HG03571 (cell line): ENCODE measurements around the gene ADAMTS4.
A peak's percentile ranks its signal among the peaks of the same experiment; 100 is the strongest.

Source experiments
- ATAC-seq: cut with Tn5 transposase; IDR thresholded peaks from one replicate; pipeline ENCODE4 v1.9.1; 2021; ENCODE audit not compliant: unreplicated experiment

ADAMTS4 gene

DNA sequence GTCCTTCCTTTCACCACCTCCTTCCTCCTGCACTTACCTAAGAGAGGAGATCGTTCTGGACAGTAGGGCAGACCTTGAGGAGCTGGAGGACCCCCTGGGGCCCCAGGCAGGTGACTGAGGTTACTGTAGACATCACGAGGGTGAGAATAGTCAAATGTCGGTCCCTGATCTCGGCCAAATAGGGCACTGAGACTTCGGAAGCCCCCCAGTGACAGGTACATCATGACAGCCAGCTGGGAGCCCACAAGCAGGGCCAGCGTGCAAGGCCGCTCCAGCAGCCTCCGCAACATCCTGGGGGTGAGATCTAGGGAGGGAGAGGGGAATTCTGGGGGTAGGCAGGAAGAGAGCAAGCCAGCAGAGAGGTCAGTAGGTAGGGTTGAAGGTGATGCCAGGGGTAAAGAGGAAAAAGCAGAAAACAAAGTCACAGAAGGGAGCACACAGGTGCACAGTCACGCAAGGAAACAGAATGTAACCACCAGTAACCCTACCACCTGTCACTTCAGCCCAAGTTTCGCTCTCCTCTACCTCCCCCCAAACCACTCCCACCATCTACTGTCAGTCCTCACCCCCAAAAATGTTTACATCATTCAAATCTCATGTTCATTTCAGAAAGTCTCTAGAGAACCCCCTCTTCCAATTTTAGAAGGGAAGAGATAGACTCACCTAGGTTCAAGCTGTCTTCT, 22.9 kb downstream of the ADAMTS4 start:
- no peak for ATAC-seq

DNA sequence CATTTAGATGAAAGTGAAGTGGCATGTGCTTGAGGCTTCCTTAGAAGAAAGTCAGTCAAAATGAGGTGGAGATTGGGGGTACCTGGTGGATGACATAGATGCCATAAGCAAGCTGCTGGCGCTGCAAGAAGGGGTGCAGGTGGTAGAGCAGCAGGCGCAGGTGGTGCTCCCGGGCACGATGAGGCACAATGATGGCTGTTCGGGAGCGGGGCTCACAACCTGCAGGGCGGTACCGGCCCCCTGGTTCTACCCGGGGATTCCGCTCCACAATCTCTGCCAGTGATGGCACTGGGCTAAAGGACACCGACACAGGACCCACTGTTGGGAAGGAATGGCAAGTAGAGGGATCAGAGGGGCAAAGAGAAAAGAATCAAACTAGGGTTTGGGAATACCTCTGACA, 23.9 kb downstream of the ADAMTS4 start:
- ATAC-seq = no peak

DNA sequence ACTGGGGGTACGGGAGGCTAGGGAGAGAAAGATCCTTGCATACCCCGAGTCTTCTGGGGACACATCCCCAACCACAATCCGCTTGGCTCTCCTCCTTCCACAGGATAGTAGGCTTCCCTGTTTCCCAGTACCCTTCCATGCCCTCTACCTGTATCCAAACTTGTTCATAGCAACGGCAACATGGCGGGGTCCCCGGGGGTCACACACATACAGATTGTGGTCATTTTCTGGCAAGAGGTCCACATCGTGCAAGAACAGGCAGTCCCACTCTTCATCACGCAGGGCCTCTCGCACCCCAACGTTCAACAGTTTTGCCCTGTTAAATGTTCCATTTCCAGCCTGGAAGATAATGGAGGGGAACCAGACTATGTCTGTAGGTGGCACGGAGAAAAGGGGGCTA, 25.1 kb downstream of the ADAMTS4 start:
- no peak for ATAC-seq

DNA sequence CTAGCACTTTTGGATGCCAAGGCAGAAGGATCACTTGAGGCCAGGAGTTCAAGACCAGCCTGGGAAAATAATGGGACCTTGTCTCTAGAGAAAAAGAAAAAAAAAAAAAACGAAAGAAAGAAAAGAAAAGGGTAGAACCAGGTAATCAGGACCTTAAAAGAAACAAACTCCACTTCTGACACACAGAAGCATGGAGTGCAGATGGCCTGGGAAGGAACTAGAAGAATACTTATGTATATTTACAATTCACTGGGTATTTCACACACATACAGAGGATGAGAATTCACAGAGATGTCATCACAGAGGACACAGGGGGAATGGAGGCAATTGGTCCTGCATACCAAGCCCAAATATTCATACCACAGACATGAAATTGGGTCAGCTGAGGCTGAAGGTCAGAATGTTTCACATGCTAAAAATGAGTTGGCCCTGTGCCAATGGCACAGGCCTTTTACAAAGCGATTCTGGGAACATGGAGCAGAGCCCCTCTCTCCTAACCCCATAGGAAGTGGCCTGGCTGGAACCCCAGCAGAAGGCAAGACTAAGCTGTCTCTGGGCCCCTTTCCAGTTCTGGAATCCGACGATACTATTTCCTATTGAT, 26.0 kb downstream of the ADAMTS4 start:
- no peak for ATAC-seq

DNA sequence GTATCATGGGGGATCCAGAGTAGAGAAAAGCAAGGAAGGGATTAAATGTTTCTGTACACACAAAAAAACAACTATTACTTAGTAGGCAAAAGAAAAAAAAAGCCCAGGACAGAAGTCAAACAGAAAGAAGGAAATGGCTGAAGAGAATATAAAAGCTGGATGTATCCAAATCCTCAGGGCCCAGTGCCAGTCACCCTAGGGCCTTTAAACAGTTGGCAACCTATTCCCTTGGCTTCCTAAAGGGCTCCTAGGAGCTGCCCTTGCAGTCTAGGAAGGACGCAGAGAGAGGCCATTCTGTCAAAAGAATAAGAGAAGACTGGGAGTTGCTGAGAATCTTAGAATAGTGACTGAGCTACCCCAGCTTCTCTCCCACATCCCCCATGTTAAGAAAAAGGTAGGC, 26.5 kb downstream of the ADAMTS4 start:
- ATAC-seq = no peak

DNA sequence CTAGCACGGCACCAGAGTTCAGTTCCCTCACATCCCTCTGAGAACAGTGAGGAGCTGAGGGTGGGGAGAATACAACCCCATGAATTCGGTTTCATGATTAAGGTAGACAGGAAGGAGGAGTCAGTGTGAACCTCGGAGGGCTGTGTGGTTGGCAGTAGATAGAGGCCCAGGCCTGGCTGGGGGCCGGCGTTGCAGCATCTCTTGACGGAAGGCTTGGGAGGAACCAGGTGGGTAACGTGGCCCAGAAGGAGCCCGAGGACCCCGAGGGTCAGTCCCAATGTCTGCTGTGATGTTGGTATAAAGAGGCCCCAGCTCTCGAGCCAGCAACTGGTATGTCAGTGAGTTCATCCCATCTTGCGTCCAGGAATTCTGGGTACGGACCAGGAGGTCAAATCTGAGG, 27.2 kb downstream of the ADAMTS4 start:
- ATAC-seq = no peak

DNA sequence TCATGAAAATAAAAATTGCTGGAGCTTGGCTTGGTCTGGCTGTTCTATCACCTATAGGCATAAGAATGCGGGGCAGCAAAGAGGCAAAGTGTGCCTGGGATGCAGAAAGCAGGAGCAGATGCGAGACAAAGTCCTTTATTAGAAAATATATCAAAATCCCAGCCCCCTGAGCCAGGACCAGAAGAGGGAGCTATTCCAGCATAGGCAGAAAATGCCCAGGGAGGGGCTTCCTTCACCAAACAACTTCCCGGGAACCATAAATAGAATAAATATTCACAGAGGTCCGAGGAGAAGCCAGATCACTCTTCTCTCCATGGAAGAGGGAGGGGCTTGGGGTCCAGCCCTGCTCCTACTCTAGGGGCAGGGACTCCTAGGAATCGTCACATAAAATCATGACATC, 27.7 kb downstream of the ADAMTS4 start:
- no peak for ATAC-seq

DNA sequence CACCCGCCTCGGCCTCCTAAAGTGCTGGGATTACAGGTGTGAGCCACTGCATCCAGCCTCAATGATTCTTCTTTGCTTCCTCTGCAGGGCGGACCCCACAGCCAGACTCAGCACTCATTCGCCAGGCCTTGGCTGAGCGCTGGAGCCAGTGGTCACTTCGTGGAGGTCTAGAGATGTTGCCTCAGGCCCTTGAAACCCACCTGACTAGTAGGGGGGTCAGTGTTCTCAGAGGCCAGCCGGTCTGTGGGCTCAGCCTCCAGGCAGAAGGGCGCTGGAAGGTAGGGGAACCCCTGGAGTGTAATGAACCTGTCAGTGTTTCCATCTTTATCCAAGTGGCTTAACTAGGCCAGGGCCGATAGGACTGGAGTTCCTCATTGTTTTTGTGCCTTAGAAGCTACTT, 29.9 kb downstream of the ADAMTS4 start:
- no peak for ATAC-seq

DNA sequence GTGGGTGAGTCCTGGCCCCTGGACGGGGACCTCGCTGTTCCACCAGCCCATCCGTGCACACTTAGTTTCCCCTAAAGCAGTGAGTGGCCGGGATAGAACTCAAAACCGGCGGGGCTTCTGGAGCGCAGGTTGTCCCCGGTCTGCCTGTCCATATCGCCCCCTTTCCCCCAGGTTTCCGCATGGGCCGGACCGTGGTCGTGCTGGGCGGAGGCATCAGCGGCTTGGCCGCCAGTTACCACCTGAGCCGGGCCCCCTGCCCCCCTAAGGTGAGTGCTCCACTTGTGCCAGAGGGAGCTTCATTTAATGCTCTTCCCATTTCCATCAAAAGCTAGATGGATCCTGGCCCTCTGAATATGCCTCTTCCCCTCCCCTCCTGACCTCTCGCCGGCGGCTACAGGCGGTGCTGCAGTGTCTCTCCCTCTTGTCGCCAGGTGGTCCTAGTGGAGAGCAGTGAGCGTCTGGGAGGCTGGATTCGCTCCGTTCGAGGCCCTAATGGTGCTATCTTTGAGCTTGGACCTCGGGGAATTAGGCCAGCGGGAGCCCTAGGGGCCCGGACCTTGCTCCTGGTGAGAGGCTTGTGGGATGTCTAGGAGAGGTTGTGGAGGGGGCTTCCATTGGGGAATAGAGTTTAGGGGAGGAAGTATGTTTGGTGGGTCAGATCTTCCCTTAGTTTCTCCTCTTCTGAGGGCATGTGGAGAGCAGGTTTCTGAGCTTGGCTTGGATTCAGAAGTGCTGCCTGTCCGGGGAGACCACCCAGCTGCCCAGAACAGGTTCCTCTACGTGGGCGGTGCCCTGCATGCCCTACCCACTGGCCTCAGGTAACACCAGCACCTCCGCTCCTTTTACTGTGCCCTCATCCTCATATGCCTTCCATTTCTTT, 31.9 kb downstream of the ADAMTS4 start:
- ATAC-seq = peak; percentile 1

DNA sequence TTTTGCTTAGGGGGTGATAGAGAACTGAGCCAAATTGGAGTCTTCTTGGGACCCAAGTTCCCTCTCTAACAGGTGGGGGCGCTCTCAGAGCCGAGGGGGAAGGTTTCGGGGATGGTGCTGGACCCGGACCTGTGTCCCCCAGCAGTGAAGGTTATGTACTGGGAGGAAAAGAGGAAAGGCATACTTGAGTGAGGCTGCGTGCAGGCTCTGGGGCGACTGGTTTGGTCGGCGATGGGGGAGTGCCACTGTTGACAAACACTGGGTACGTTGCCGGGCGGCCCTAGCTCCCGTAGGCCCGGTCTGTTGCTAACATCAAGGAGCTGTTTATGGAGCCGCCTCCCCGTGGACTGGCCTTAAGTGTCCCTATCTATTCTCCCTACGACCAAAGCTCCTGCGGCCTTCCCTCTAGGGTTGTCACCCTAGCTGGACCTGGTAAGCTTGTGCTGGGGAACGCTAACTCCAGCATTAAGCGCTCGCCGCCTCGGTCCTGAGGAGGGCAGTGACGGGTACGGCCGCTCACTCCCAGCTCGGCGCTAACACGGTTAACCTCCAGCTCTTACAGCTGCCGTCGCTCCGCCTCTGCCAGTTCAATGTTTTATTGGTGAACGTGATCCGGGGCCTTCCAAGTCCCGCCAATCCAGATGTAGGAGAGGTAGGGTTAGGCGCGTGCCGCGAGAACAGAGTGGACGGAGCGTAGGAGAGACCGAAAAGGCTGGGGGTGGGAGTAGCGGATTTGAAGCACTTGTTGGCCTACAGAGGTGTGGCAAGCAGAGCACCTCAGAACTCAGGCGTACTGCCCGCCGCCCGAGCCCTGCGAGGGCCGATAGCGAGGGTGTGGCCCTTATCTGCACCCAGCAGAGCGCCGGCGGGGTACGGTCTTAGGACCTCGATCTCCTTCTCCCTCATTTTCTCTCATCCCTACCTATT, 32.8 kb downstream of the ADAMTS4 start, which contains the start of gene PPOX:
Gene PPOX, plus strand, starts transcription at position 685 of the 927 bp plus-strand sequence. CDS start 422 bp downstream, outside the sequence.
- peak; percentile 91 for ATAC-seq

DNA sequence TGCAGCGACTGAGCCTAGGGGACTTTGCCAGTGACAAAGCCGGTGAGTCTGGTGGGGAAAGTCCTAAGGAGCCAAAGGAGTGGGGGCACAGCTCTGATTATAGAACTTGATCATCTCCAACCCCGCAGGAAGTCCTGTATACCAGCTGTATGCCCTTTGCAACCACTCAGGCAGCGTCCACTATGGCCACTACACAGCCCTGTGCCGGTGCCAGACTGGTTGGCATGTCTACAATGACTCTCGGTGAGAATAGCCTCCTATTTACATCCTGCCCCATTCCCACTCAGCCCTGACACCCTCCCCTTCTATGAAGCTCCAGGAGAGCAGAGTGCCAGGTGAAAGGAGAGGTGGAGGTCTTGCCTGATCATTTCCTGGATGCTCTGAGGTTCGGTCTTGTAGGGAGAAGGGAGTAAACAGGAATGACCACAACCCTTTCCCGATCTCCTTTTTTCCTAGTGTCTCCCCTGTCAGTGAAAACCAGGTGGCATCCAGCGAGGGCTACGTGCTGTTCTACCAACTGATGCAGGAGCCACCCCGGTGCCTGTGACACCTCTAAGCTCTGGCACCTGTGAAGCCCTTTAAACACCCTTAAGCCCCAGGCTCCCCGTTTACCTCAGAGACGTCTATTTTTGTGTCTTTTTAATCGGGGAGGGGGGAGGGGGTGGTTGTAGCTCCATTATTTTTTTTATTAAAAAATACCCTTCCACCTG, 33.8 kb downstream of the ADAMTS4 start:
- ATAC-seq = no peak

DNA sequence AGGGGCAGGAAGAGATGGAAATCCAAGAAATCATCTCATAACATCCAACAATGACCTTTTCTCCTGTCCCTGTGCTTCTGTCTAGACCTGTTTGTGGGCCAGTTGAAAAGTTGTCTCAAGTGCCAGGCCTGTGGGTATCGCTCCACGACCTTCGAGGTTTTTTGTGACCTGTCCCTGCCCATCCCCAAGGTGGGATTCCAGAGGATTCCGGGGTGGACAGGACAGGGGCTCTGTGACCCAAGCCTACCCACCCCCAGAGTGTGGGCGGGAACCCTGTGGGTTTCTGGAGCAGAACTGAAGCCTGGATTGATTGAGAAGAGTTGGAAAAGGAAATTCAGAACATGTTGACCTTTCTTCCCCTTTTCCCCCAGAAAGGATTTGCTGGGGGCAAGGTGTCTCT, 35.1 kb downstream of the ADAMTS4 start:
- ATAC-seq = no peak

DNA sequence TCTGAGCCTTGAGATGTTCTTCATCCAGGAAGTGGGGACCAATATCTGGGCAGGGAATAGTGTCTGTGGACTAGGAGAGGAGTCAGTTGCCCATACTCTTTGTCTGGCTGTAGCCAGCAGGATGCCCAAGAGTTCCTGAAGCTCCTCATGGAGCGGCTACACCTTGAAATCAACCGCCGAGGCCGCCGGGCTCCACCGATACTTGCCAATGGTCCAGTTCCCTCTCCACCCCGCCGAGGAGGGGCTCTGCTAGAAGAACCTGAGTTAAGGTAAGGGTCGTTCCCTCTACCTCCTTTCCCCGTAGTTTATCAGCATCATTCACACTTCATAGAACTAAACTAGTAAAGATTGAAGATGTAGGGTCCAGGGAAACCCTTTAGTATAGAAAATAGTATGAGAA, 36.0 kb downstream of the ADAMTS4 start:
- ATAC-seq = no peak

DNA sequence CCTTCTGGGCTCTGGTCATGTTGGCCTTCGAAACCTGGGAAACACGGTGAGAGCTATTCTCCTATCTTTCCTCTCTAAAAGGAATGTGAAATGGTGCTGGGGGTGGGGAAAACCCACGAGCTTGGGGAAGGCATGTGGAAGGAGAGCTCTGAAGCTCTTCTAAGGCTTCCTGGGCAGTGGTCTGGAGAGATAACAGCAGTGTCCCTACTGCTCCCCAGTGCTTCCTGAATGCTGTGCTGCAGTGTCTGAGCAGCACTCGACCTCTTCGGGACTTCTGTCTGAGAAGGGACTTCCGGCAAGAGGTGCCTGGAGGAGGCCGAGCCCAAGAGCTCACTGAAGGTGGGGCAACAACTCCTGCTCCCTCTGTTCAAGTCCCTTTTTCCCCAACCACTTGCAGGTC, 36.8 kb downstream of the ADAMTS4 start:
- no peak for ATAC-seq

DNA sequence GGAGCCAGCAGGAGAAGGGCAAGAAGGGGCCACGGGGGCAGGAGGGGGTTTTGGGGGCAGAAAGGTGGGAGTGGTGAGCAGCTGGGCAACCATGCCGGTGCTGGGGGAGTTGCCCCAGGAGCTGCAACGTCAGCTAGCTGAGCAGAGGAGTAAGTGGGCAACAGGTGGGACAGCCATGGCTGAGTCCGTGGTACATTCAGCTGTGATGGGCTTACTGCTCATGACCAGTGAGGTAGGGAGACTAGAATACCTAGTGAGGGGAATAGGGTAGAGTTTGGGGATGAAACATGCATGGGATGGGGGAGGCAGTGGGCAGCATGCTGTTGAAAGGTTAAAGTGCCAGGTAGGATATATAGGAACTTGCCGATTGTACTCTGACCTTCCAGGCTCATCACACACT, 37.2 kb downstream of the ADAMTS4 start:
- ATAC-seq = no peak

DNA sequence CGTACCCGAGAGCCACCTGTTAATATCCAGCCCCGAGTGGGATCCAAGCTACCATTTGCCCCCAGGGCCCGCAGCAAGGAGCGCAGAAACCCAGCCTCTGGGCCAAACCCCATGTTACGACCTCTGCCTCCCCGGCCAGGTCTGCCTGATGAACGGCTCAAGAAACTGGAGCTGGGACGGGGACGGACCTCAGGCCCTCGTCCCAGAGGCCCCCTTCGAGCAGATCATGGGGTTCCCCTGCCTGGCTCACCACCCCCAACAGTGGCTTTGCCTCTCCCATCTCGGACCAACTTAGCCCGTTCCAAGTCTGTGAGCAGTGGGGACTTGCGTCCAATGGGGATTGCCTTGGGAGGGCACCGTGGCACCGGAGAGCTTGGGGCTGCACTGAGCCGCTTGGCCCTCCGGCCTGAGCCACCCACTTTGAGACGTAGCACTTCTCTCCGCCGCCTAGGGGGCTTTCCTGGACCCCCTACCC, 38.1 kb downstream of the ADAMTS4 start:
- no peak for ATAC-seq

DNA sequence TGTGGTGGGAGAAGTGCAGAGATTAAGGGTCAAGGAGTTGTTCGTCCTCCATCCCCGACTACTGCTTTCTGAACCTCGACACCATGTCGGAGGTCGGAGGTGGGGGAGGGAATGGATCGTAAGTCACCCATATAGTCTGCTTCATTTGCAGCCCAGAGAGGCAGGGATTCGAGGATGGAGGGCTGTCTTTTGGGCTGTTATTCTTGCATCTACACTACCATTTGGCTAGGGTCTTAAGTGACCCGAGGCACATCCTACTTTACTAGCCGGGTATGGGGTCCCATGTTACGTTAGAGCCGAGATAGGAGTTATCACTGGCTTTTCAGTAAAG, 39.0 kb downstream of the ADAMTS4 start:
- ATAC-seq = no peak

DNA sequence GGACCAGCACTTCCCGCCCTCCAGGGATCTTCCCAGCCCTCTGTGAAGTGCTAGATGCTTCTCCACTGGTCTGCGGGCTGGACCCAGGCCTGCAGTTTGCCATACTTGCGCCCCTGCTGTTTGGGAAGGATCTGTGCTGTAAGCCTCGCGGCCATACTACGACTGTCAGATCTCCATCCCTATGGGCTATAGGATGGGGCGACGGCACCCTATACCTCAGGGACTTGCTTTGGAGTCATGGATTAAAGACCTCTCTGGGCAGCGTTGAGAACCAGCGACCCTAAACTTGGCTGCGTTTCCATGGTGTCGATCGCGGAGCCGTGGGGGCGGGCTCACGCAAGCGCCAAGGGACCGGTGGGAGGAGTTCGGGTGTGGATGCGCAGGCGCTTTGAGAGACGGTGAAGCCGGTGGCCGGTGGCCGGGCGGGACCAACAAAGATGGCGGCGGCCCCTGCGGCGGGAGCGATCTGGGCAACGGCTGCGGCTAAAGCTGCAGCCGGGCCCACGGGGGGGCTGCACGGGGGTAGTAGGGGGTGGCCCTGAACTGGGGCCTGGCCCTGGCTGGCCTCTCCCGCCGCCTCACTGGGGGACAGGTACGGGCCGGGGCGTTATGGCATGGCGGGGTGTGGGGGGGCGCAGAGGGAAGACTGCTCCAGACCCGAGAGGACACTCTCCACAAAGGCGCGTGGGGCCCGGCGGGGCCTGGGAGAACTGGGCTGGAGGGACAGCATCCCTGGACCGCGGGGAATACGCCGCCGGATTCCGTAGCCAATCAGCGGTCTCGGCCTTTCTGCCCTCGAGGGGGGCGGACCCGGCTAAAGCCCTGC, 39.6 kb downstream of the ADAMTS4 start, which contains the start of gene USP21:
Gene USP21, plus strand, starts transcription at position 414 of the 826 bp plus-strand sequence. CDS start 1,141 bp downstream, outside the sequence.
- peak; percentile 82 for ATAC-seq

DNA sequence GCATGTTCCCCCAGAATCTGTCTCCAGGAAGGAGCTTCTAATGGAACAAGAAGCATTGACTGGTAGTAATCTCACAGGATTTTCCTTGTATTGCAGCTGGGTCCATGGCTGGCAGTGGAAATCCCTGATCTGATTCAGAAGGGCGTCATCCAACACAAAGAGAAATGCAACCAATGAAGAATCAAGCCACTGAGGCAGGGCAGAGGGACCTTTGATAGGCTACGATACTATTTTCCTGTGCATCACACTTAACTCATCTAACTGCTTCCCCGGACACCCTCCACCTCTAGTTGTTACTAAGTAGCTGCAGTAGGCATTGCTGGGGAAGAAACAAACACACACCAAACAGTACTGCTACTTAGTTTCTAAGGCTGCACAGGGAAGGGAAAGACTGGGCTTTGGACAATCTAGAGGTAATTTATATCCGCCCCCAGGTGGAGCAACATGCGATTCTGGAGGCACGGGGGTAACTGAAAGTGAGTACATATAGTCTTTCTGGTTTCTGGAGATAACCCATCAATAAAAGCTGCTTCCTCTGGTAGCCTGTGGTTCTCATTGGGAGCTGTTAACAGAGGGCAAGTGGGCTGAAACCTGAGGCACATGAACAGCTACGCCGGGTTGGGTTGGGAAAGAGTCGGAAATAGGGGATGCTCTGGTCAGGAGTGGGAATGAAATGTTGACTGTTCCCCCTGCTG, 40.4 kb downstream of the ADAMTS4 start:
- ATAC-seq = no peak
